Transverse colon (tissue), 4 donors: ENCODE results near the gene PCDHA10.

ENCODE experiments used
- EP300 ChIP-seq: sonication (generic); formaldehyde crosslinking; IDR thresholded peaks from one replicate; pipeline ENCODE4 v1.6.1; 2017; ENCODE audit warnings: antibody characterized with exemption, low read depth
- POLR2A ChIP-seq: fragments of 450-650 bp; IDR thresholded peaks from one replicate; pipeline ENCODE4 v1.6.1; 2016; ENCODE audit warnings: antibody characterized with exemption, mild to moderate bottlenecking, moderate library complexity
- POLR2AphosphoS5 ChIP-seq, 3 donors: sonication (generic); formaldehyde crosslinking; IDR thresholded peaks; one replicate each; pipeline ENCODE4 v1.6.1; 2016; ENCODE audit warnings: antibody characterized with exemption in 3 of 3
- TF ChIP-seq, protein P1 (sequence below), 5 experiments: fragments of 200-600 bp in 3 of 5; fragments of 450-650 bp in 2 of 5; sonication (generic) in 3 of 5; IDR thresholded peaks; 1 replicate in 2 of 5; 2 replicates in 3 of 5; pipeline ENCODE4 v1.5.1; 2016 to 2017; ENCODE audit warnings: antibody characterized with exemption in 5 of 5, inconsistent platforms in 3 of 5, mild to moderate bottlenecking in 2 of 5, moderate library complexity in 1 of 5

DNA sequence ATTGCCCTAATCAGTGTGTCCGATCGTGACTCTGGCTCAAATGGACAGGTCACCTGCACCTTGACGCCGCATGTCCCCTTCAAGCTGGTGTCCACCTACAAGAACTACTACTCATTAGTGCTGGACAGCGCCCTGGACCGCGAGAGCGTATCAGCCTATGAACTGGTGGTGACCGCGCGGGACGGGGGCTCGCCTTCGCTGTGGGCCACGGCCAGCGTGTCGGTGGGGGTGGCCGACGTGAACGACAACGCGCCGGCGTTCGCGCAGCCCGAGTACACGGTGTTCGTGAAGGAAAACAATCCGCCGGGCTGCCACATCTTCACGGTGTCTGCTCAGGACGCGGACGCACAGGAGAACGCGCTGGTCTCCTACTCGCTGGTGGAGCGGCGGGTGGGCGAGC lies 27.7 kb downstream of the PCDHA10 start:
- TF ChIP-seq, protein P1, sequence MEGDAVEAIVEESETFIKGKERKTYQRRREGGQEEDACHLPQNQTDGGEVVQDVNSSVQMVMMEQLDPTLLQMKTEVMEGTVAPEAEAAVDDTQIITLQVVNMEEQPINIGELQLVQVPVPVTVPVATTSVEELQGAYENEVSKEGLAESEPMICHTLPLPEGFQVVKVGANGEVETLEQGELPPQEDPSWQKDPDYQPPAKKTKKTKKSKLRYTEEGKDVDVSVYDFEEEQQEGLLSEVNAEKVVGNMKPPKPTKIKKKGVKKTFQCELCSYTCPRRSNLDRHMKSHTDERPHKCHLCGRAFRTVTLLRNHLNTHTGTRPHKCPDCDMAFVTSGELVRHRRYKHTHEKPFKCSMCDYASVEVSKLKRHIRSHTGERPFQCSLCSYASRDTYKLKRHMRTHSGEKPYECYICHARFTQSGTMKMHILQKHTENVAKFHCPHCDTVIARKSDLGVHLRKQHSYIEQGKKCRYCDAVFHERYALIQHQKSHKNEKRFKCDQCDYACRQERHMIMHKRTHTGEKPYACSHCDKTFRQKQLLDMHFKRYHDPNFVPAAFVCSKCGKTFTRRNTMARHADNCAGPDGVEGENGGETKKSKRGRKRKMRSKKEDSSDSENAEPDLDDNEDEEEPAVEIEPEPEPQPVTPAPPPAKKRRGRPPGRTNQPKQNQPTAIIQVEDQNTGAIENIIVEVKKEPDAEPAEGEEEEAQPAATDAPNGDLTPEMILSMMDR (IDR thresholded peaks at IDR 0.05) = no peak
- TF ChIP-seq POLR2A = no peak
- no peak for TF ChIP-seq POLR2AphosphoS5 (IDR thresholded peaks at IDR 0.05)
- no peak for TF ChIP-seq EP300
